ENCODE measurements around the gene ANXA6.
A peak's percentile ranks its signal among the peaks of the same experiment; 100 is the strongest.

Gene ANXA6

DNA sequence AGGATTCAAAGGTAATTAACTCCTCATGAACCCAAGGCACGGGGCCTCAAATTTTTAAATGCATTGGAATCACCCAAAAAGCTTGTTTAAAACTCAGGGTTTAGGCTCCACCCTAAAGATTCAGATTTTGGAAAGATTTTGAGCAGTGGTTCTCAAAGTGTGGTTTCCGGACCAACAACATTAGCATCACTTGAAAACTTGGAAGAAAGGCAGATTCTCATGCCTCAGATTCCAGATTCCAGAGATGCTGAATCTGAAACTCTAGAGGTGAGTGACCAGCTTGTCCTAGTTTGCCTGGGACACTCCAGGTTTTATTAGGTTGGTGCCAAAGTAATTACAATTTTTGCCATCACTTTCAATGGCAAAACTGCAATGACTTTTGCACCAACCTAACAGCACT, 52.0 kb downstream of the ANXA6 start:
- no peak for TF ChIP-seq CTCF (IDR thresholded peaks at IDR 0.05; ENCODE audit: low read length, missing control alignments)
- no peak for DNase-seq (ENCODE audit: low read depth)
- no peak overlapping the region for H3K4me3 ChIP-seq (replicated peaks; ENCODE audit: low read depth, low read length)

DNA sequence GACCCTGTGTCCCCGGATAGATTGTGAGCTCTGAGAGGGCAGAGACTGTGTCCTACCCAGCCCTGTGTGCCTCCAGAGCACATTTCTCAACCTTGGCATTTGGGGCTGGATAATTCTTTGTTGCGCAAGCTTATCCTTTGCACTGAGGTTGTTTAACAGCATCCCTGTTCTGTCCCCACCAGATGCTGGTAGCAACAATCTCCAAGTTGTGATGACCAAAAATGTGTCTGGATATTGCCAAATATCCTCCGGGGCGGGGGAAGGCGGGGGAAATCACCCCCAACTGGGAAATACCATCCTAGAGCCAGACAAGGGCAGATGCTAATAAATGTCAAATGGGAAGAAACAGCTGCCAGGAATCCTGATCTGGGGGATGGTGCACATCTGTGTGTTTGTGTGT, 52.8 kb downstream of the ANXA6 start:
- DNase-seq (ENCODE audit: low read depth) = peak; percentile 60
- TF ChIP-seq CTCF (IDR thresholded peaks at IDR 0.05; ENCODE audit: low read length, missing control alignments) = no peak
- H3K4me3 ChIP-seq (replicated peaks; ENCODE audit: low read depth, low read length) = no peak overlapping the region

DNA sequence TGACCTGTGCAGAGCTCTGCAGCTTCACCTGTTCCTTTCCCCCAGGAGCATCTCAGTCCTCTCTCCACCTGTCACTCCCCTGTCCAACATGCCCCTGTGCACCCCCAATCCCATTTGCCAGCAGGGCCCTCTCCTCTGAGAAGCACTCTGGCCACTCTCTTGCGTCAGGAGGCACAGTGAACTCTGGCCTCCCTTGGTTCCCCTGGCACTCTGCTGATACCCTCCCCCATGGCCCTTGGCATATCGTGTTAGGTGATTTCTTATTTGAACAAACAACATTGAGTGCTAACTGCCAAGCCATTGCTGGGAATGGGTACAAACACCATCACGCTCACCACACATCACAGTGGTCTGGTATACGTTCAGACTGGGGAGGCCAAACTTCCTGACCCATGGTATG, 55.8 kb downstream of the ANXA6 start:
- no peak overlapping the region for H3K4me3 ChIP-seq (replicated peaks; ENCODE audit: low read depth, low read length)
- TF ChIP-seq CTCF (IDR thresholded peaks at IDR 0.05; ENCODE audit: low read length, missing control alignments) = no peak
- DNase-seq (ENCODE audit: low read depth) = no peak

DNA sequence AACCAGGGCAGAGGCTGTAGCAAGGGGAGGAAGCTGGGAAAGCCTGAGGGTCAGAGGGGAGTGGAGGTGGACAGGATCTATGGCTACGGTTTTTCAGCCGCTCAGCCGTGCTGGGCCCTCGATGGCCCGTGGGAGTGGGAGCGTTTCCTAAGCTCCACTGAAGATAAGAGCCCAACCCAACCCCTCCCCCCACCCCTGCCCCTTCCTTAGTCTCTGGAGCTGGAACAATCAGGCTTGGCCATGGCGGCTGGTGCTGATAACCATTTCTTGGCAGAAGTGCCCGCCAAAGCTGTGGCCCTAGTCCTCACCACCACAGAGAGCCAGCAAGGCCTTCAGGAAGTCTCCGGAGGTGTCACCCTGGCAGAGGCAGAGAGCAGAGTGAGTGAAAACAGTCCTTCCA, 56.4 kb downstream of the ANXA6 start:
- no peak for TF ChIP-seq CTCF (IDR thresholded peaks at IDR 0.05; ENCODE audit: low read length, missing control alignments)

GRCh38 chr5:151100681-151101080, 56.9 kb downstream of the ANXA6 start:
- TF ChIP-seq CTCF (IDR thresholded peaks at IDR 0.05; ENCODE audit: low read length, missing control alignments) = no peak
- DNase-seq (ENCODE audit: low read depth) = no peak
- no peak overlapping the region for H3K4me3 ChIP-seq (replicated peaks; ENCODE audit: low read depth, low read length)

More for the DNA sequence above, 56.4 kb downstream of the ANXA6 start:
- H3K4me3 ChIP-seq (replicated peaks; ENCODE audit: low read depth, low read length) = no peak overlapping the region
- DNase-seq (ENCODE audit: low read depth) = no peak

DNA sequence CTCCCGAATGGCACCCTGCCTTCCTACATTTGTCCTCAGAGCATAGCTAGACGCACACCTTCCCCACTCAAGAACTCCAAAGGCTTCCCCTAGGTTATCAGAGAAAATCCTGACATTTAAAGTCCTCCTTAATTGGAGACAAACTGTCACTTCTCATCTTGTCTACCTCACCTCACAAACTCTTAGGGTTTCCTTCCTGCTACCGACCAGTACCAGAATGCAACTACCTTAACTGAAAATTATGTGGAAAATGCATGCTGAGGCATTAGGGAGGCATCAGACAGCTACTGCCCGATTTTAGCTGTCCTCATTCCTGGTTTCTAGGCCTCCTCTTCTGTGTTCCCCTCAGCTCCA, 58.8 kb downstream of the ANXA6 start:
- no peak for DNase-seq (ENCODE audit: low read depth)
- TF ChIP-seq CTCF (IDR thresholded peaks at IDR 0.05; ENCODE audit: low read length, missing control alignments) = no peak
- H3K4me3 ChIP-seq (replicated peaks; ENCODE audit: low read depth, low read length) = no peak overlapping the region

GRCh38 chr5:151097820-151098767, 59.5 kb downstream of the ANXA6 start:
- no peak for DNase-seq (ENCODE audit: low read depth)
- no peak overlapping the region for H3K4me3 ChIP-seq (replicated peaks; ENCODE audit: low read depth, low read length)
- no peak for TF ChIP-seq CTCF (IDR thresholded peaks at IDR 0.05; ENCODE audit: low read length, missing control alignments)
